WTC11 (cell line): Measurements from ENCODE around the gene CA11.
A peak's percentile ranks its signal among the peaks of the same experiment; 100 is the strongest.

Experiments used
- ELF4 ChIP-seq: sonication (generic); formaldehyde crosslinking; IDR thresholded peaks from 2 replicates; pipeline ENCODE4 v1.8.1; 2022; ENCODE audit warnings: low read depth, mild to moderate bottlenecking, moderate library complexity, missing genetic modification reagents
- JUN ChIP-seq: sonication (generic); formaldehyde crosslinking; IDR thresholded peaks from 2 replicates; pipeline ENCODE4 v1.8.0; 2023; ENCODE audit warnings: mild to moderate bottlenecking, missing genetic modification reagents
- KAT7 ChIP-seq: sonication (generic); formaldehyde crosslinking; IDR thresholded peaks from 2 replicates; pipeline ENCODE4 v1.8.1; 2023; ENCODE audit warnings: missing genetic modification reagents, mild to moderate bottlenecking, borderline replicate concordance
- NR2C2 ChIP-seq: sonication (generic); formaldehyde crosslinking; IDR thresholded peaks from 2 replicates; pipeline ENCODE4 v1.8.0; 2022; ENCODE audit warnings: mild to moderate bottlenecking, missing genetic modification reagents
- TF ChIP-seq, protein P1 (sequence below): sonication (generic); formaldehyde crosslinking; IDR thresholded peaks from 2 replicates; pipeline ENCODE4 v1.8.1; 2023; ENCODE audit warnings: mild to moderate bottlenecking, missing genetic modification reagents
- TF ChIP-seq, protein P2 (sequence below): sonication (generic); formaldehyde crosslinking; IDR thresholded peaks from 2 replicates; pipeline ENCODE4 v1.8.1; 2022; ENCODE audit warnings: low read depth, missing genetic modification reagents, borderline replicate concordance
- TF ChIP-seq, protein P3 (sequence below): fragments of 200-600 bp; IDR thresholded peaks from 2 replicates; pipeline ENCODE4 v1.8.0; 2022; ENCODE audit warnings: antibody characterized with exemption
- TF ChIP-seq, protein P4 (sequence below): sonication (generic); formaldehyde crosslinking; IDR thresholded peaks from 2 replicates; pipeline ENCODE4 v1.8.1; 2023; ENCODE audit warnings: mild to moderate bottlenecking, moderate library complexity, missing genetic modification reagents
- TF ChIP-seq, protein P5 (sequence below): sonication (generic); formaldehyde crosslinking; IDR thresholded peaks from 2 replicates; pipeline ENCODE4 v1.8.0; 2022; ENCODE audit warnings: mild to moderate bottlenecking, missing genetic modification reagents
- TF ChIP-seq, protein P6 (sequence below): sonication (generic); formaldehyde crosslinking; IDR thresholded peaks from 2 replicates; pipeline ENCODE4 v1.8.0; 2022; ENCODE audit warnings: mild to moderate bottlenecking, missing genetic modification reagents
- TF ChIP-seq, protein P7 (sequence below): sonication (generic); formaldehyde crosslinking; IDR thresholded peaks from 2 replicates; pipeline ENCODE4 v1.8.1; 2023; ENCODE audit warnings: mild to moderate bottlenecking, missing genetic modification reagents, moderate library complexity

DNA sequence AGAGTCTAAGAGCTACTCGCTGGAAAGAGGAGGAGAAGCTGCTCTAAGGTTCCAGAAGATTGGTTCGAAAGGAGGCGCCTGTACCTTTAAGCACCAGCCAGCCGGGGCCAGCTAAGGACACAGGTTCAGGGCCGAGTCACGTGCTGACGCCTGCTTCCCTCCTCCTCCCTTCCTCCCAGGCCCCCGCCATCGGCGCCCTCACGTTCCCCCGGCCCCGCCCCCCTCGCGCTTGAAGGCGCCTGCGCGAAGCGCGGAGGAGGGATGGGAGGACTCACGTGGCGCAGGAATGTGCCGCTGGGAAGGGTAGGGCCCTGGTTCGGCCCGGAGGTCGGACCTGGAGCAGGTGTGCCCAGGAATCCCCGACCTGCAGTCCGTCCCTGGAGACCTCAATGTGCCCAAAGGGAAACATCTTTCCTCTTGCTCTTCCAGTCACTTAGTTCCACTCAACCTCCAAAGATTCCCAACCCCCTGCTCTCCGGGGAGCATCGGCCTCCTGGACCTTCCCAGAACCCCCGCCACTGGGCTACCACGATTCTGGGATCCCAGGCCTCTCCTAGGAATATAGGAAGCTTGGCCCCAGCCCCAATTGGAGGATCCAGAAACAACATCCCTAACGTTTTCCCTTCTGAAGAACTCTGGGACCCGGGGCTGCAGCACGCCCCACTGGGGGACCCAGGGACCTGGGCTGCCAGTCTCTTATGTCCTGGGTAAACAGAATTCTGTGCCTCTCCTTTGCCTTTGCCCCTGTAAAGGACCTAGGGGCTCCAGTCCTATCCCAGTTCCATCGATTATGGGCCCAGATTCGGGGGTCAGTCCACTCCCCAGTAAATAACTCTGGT, 11.3 kb downstream of the CA11 start:
- TF ChIP-seq, protein P1, sequence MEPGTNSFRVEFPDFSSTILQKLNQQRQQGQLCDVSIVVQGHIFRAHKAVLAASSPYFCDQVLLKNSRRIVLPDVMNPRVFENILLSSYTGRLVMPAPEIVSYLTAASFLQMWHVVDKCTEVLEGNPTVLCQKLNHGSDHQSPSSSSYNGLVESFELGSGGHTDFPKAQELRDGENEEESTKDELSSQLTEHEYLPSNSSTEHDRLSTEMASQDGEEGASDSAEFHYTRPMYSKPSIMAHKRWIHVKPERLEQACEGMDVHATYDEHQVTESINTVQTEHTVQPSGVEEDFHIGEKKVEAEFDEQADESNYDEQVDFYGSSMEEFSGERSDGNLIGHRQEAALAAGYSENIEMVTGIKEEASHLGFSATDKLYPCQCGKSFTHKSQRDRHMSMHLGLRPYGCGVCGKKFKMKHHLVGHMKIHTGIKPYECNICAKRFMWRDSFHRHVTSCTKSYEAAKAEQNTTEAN, result no peak; the same call in 1 of the 2 replicates
- TF ChIP-seq, protein P2, sequence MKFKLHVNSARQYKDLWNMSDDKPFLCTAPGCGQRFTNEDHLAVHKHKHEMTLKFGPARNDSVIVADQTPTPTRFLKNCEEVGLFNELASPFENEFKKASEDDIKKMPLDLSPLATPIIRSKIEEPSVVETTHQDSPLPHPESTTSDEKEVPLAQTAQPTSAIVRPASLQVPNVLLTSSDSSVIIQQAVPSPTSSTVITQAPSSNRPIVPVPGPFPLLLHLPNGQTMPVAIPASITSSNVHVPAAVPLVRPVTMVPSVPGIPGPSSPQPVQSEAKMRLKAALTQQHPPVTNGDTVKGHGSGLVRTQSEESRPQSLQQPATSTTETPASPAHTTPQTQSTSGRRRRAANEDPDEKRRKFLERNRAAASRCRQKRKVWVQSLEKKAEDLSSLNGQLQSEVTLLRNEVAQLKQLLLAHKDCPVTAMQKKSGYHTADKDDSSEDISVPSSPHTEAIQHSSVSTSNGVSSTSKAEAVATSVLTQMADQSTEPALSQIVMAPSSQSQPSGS (CRISPR knock-in tag), result no peak
- TF ChIP-seq NR2C2 (CRISPR knock-in tag), result no peak
- TF ChIP-seq, protein P3, sequence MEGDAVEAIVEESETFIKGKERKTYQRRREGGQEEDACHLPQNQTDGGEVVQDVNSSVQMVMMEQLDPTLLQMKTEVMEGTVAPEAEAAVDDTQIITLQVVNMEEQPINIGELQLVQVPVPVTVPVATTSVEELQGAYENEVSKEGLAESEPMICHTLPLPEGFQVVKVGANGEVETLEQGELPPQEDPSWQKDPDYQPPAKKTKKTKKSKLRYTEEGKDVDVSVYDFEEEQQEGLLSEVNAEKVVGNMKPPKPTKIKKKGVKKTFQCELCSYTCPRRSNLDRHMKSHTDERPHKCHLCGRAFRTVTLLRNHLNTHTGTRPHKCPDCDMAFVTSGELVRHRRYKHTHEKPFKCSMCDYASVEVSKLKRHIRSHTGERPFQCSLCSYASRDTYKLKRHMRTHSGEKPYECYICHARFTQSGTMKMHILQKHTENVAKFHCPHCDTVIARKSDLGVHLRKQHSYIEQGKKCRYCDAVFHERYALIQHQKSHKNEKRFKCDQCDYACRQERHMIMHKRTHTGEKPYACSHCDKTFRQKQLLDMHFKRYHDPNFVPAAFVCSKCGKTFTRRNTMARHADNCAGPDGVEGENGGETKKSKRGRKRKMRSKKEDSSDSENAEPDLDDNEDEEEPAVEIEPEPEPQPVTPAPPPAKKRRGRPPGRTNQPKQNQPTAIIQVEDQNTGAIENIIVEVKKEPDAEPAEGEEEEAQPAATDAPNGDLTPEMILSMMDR, result no peak
- TF ChIP-seq, protein P4, sequence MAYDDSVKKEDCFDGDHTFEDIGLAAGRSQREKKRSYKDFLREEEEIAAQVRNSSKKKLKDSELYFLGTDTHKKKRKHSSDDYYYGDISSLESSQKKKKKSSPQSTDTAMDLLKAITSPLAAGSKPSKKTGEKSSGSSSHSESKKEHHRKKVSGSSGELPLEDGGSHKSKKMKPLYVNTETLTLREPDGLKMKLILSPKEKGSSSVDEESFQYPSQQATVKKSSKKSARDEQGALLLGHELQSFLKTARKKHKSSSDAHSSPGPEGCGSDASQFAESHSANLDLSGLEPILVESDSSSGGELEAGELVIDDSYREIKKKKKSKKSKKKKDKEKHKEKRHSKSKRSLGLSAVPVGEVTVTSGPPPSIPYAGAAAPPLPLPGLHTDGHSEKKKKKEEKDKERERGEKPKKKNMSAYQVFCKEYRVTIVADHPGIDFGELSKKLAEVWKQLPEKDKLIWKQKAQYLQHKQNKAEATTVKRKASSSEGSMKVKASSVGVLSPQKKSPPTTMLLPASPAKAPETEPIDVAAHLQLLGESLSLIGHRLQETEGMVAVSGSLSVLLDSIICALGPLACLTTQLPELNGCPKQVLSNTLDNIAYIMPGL, result no peak
- no peak for TF ChIP-seq JUN (CRISPR knock-in tag)
- peak; percentile 90; the same call in 1 of the 2 replicates for TF ChIP-seq ELF4 (CRISPR knock-in tag)
- TF ChIP-seq, protein P5, sequence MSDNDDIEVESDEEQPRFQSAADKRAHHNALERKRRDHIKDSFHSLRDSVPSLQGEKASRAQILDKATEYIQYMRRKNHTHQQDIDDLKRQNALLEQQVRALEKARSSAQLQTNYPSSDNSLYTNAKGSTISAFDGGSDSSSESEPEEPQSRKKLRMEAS, result peak; percentile 82
- TF ChIP-seq, protein P6, sequence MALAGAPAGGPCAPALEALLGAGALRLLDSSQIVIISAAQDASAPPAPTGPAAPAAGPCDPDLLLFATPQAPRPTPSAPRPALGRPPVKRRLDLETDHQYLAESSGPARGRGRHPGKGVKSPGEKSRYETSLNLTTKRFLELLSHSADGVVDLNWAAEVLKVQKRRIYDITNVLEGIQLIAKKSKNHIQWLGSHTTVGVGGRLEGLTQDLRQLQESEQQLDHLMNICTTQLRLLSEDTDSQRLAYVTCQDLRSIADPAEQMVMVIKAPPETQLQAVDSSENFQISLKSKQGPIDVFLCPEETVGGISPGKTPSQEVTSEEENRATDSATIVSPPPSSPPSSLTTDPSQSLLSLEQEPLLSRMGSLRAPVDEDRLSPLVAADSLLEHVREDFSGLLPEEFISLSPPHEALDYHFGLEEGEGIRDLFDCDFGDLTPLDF (CRISPR knock-in tag), result no peak
- TF ChIP-seq, protein P7, sequence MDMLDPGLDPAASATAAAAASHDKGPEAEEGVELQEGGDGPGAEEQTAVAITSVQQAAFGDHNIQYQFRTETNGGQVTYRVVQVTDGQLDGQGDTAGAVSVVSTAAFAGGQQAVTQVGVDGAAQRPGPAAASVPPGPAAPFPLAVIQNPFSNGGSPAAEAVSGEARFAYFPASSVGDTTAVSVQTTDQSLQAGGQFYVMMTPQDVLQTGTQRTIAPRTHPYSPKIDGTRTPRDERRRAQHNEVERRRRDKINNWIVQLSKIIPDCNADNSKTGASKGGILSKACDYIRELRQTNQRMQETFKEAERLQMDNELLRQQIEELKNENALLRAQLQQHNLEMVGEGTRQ, result peak; percentile 97
- no peak for TF ChIP-seq KAT7
